Lower lobe of right lung (tissue), 2 donors: ENCODE data around the gene FCRL6. TPM values are rescaled to one million over a fixed set of nuclear protein-coding genes. Genes with fewer than 3 reads are reported as not detected.

Experiments
- ATAC-seq, 2 donors: fragments of 200-7000 bp; cut with Tn5 transposase; one replicate each; pipeline ENCODE4 v1.9.1; 2020 to 2022; ENCODE audit warnings: mild to moderate bottlenecking in 2 of 2, moderate library complexity in 2 of 2
- DNase-seq: peaks from one replicate; pipeline ENCODE4 v3.0.0-alpha.2; 2020
- H3K27ac ChIP-seq: fragments of 200-600 bp; one replicate; pipeline ENCODE4 v1.8.0; 2022
- H3K27me3 ChIP-seq: fragments of 200-600 bp; one replicate; pipeline ENCODE4 v1.8.0; 2022; ENCODE audit warnings: low read depth
- H3K36me3 ChIP-seq: fragments of 200-600 bp; one replicate; pipeline ENCODE4 v1.8.0; 2022; ENCODE audit warnings: mild to moderate bottlenecking
- H3K4me1 ChIP-seq: fragments of 200-600 bp; one replicate; pipeline ENCODE4 v1.8.0; 2022
- H3K4me3 ChIP-seq: fragments of 200-600 bp; one replicate; pipeline ENCODE4 v1.8.0; 2022; ENCODE audit warnings: mild to moderate bottlenecking
- H3K9me3 ChIP-seq: fragments of 200-600 bp; one replicate; pipeline ENCODE4 v1.8.0; 2022
- intact Hi-C: fragments of 100-400 bp; cut with DNase I; formaldehyde crosslinking; loops from one replicate; pipeline ENCODE4 v1.11.0; 2022
- total RNA-seq: library from RNA; stranded (reverse); fragmentation: NEBNext Ultra II Directional; extraction: Animal tissue kit (Norgen Biotek cat#: 25700); gene quantifications from one replicate; pipeline ENCODE4 v1.2.1, GENCODE V29; 2021
- TF ChIP-seq, protein P1 (sequence below): fragments of 200-600 bp; IDR thresholded peaks from one replicate; pipeline ENCODE4 v1.8.0; 2022; ENCODE audit warnings: antibody characterized with exemption, mild to moderate bottlenecking
- donor health status: DM: no; HTN: yes; CAD: no; lungs with severe emphysema.

The FCRL6 gene
- total RNA-seq, 1 donor from 2014 or later: 2.3 TPM

GRCh38 chr1:159815926-159816325, 13.8 kb downstream of the FCRL6 start:
- Histone ChIP-seq H3K9me3 (no peaks in the 10 kb centered on the region), H3K36me3 (no peaks in the 10 kb centered on the region), H3K27me3 (no peaks in the 10 kb centered on the region), H3K27ac (no peak overlapping the region), H3K4me1 (no peaks in the 10 kb centered on the region), H3K4me3 (no peak overlapping the region)
- DNase-seq (no peak), ATAC-seq (no peak)
- intact Hi-C loops: no loop called here
- TF ChIP-seq, protein P1, sequence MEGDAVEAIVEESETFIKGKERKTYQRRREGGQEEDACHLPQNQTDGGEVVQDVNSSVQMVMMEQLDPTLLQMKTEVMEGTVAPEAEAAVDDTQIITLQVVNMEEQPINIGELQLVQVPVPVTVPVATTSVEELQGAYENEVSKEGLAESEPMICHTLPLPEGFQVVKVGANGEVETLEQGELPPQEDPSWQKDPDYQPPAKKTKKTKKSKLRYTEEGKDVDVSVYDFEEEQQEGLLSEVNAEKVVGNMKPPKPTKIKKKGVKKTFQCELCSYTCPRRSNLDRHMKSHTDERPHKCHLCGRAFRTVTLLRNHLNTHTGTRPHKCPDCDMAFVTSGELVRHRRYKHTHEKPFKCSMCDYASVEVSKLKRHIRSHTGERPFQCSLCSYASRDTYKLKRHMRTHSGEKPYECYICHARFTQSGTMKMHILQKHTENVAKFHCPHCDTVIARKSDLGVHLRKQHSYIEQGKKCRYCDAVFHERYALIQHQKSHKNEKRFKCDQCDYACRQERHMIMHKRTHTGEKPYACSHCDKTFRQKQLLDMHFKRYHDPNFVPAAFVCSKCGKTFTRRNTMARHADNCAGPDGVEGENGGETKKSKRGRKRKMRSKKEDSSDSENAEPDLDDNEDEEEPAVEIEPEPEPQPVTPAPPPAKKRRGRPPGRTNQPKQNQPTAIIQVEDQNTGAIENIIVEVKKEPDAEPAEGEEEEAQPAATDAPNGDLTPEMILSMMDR: no peak

GRCh38 chr1:159817276-159818041, 15.3 kb downstream of the FCRL6 start:
- intact Hi-C loops: no loop called here
- Histone ChIP-seq H3K9me3 (no peaks in the 10 kb centered on the region), H3K27ac (no peak overlapping the region), H3K36me3 (no peaks in the 10 kb centered on the region), H3K4me1 (no peaks in the 10 kb centered on the region), H3K4me3 (no peak overlapping the region), H3K27me3 (no peaks in the 10 kb centered on the region)
- peak in 1 of 2 donors; percentile 43 for ATAC-seq
- TF ChIP-seq, protein P1: no peak
- DNase-seq: no peak

GRCh38 chr1:159821171-159821867, 19.2 kb downstream of the FCRL6 start:
- H3K4me3 ChIP-seq: no peak overlapping the region
- H3K27ac ChIP-seq: no peak overlapping the region
- intact Hi-C loops: no loop called here
- peaks cover 17% of the 10 kb centered on the region for H3K4me1 ChIP-seq
- no peaks in the 10 kb centered on the region for H3K36me3 ChIP-seq
- ATAC-seq (peak; percentile 66 to 83), DNase-seq (peak; percentile 49)
- TF ChIP-seq, protein P1: no peak
- no peaks in the 10 kb centered on the region for H3K27me3 ChIP-seq
- no peaks in the 10 kb centered on the region for H3K9me3 ChIP-seq

GRCh38 chr1:159823406-159823805, 21.2 kb downstream of the FCRL6 start:
- no peak for DNase-seq

DNA sequence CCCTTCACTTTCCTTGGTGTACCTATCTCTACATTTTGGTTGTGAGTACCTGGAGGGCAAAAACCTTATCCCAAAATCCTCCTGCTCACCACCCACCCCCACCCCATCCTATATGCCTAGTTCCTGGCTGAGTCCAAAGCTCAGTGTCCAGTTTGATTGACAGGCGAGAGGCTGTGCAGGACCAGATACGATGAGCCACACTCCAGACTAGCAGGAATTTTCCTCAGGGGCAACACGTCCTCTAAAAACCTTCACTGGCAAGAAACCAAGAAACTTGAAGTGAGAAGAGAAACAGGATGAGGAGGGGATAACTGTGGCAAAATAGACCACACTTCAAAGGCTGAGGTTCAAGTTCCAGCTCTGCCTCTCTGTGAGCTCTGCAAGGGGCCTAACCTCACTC, 23.4 kb downstream of the FCRL6 start:
- Histone ChIP-seq H3K27me3 (no peaks in the 10 kb centered on the region), H3K4me1 (peaks cover 57% of the 10 kb centered on the region), H3K4me3 (no peak overlapping the region), H3K27ac (peak overlapping the region; percentile 7), H3K36me3 (no peaks in the 10 kb centered on the region), H3K9me3 (no peaks in the 10 kb centered on the region)
- ATAC-seq (no peak), DNase-seq (no peak)
- TF ChIP-seq, protein P1: no peak
- intact Hi-C loops: no loop called here

More at GRCh38 chr1:159823406-159823805, 21.2 kb downstream of the FCRL6 start:
- Histone ChIP-seq H3K4me1 (peaks cover 36% of the 10 kb centered on the region), H3K27ac (no peak overlapping the region), H3K27me3 (no peaks in the 10 kb centered on the region), H3K4me3 (no peak overlapping the region), H3K36me3 (no peaks in the 10 kb centered on the region), H3K9me3 (no peaks in the 10 kb centered on the region)
- TF ChIP-seq, protein P1: no peak
- no peak for ATAC-seq
- intact Hi-C loops: no loop called here
